ENCODE data around the gene PCCA. TPM values are rescaled to one million over a fixed set of nuclear protein-coding genes. Genes with fewer than 3 reads are reported as not detected.

The PCCA gene
- total RNA-seq, 2 experiments from 2014 or later, result 11.7 to 12.2 TPM

DNA sequence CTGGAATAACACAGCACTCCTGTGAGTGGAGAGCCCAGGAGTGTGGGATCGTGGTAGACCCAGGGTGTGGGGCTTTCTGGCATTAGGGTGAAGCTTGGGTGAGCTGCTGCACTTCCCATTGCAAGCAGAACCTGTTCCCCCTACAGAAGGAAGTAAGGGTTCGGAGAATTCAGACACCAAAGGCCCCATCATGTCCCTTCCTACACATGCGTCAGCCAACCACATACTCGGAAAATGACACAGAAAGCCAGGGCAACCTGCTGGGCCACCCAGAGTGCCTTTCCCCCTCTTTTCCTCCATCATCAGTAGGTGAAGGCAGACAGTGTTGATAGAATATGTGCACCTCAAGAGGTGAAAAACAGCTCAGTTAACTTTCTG lies 456.8 kb downstream of the PCCA start:
- Mint-ChIP-seq H3K36me3 (ENCODE audit: low read depth) (no peaks in the 10 kb centered on the region), H3K4me1 (peaks cover 10% of the 10 kb centered on the region), H3K27me3 (no peaks in the 10 kb centered on the region), H3K9me3 (no peaks in the 10 kb centered on the region), H3K27ac (no peak overlapping the region), H3K4me3 (no peak overlapping the region)
- no peak for DNase-seq
- CTCF ChIA-PET, result interaction anchor here (0.7 kb wide), 1 partner anchor 566 kb away, joined by 4 read pairs; no protein-coding TSS in a partner anchor
- POLR2A ChIA-PET, result no interaction called here

DNA sequence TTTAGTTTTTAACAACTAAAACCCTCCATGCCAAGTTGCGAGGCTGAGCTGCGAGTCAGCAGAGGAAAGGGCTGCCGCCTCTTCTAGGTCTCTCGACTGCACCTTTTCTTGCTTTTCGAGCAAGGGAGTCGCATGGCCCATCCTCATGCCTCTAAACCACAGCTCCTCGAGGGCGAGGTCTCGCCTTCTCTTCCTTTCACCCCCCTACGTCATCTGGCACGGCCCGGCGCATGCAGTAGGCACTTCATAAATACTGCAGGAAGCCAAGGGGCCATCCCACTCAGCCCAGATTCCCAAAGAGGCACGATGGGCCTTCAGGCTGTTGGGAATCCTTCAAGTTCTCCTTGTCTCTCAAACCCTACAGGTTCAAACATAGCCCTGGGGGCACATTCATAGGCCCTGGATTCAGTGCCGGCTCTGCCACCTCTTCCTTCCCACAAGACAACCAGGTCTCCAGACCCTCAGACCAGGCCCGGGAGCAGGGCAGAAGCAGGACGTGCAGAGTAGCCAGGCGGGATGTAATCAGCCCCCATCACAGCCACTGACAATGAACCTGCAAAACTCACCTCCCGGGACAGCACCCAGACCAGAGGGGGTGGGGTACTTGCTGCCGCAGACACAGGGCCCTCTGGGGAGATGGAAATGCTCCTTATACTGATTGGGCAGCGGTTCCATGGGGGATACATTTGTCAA lies 458.0 kb downstream of the PCCA start:
- H3K4me1 Mint-ChIP-seq, result peaks cover 9% of the 10 kb centered on the region
- no peaks in the 10 kb centered on the region for H3K27me3 Mint-ChIP-seq
- H3K4me3 Mint-ChIP-seq, result no peak overlapping the region
- CTCF ChIA-PET, result no interaction called here
- H3K27ac Mint-ChIP-seq, result no peak overlapping the region
- POLR2A ChIA-PET, result no interaction called here
- no peaks in the 10 kb centered on the region for H3K9me3 Mint-ChIP-seq
- no peak for DNase-seq
- no peaks in the 10 kb centered on the region for H3K36me3 Mint-ChIP-seq (ENCODE audit: low read depth)

DNA sequence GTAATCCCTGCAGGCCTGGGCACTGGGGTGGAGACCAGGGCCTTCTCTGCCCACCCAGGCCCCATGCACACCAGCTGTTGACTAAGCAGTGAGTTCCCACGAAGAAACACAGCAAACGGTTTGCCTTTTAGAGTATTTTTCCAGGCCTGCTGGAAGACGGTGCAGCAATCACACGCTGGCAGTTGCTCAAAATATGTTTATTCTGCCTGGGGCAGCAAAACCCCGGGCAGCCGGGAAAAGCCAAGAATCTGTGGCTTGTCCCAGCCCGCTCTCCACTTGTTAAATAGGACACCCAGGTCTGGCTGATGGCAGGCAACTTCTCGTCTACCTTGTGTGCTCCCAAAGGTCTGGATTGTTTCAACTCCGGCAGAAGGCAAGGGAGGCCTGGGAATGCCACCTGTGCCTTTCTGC lies 458.9 kb downstream of the PCCA start:
- no peak for DNase-seq
- CTCF ChIA-PET, result no interaction called here
- Mint-ChIP-seq H3K27me3 (no peaks in the 10 kb centered on the region), H3K4me1 (peaks cover 2% of the 10 kb centered on the region), H3K36me3 (ENCODE audit: low read depth) (no peaks in the 10 kb centered on the region), H3K4me3 (no peak overlapping the region), H3K9me3 (no peaks in the 10 kb centered on the region), H3K27ac (no peak overlapping the region)
- POLR2A ChIA-PET, result no interaction called here

DNA sequence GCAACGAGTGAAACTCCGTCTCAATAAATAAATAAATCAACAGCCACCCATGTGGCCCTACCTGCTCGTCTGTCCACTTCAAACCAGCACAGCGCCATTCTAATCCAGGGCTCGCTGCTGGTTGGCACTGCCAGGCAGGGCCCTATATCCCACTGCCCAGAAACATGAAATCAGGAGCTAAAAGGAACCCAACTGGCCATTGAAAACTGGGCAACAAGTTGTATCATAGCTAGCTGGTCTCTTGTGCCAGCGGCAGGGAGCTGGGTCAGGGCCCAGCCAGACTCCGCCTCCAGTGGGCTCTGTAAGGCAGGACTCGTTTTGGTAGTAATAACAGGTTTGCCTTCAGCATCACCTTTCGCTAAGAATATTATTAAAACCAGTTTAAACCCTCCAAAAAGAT lies 460.4 kb downstream of the PCCA start:
- Mint-ChIP-seq H3K4me1 (no peaks in the 10 kb centered on the region), H3K9me3 (no peaks in the 10 kb centered on the region), H3K27ac (no peak overlapping the region), H3K36me3 (ENCODE audit: low read depth) (no peaks in the 10 kb centered on the region), H3K4me3 (no peak overlapping the region), H3K27me3 (no peaks in the 10 kb centered on the region)
- ChIA-PET POLR2A (no interaction called here), CTCF (interaction anchor here (1.4 kb wide), 1 partner anchor 23 kb away, joined by 3 read pairs; no protein-coding TSS in a partner anchor)
- no peak for DNase-seq

DNA sequence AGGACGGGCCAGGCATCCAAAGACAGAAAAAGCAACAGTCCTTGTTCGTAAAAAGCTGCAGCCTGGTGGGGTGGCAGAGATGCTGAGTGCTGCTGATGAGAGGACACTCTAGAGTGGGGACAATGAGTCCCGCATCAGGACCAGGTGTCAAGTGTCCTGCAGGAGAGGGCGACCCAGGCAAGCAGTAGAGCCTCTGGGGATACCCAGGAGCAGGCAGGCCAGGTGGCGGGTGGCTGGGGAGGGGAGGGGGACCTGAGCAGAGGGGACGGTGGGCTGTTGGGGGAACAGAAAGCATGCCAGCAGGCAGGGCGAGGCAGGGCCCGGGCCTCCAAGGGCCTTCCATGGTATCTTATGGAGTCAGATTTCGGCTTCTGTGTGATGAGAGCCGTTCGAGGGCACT lies 463.9 kb downstream of the PCCA start:
- Mint-ChIP-seq H3K9me3 (no peaks in the 10 kb centered on the region), H3K4me3 (no peak overlapping the region), H3K27ac (no peak overlapping the region), H3K4me1 (no peaks in the 10 kb centered on the region), H3K36me3 (ENCODE audit: low read depth) (no peaks in the 10 kb centered on the region), H3K27me3 (no peaks in the 10 kb centered on the region)
- ChIA-PET CTCF (no interaction called here), POLR2A (no interaction called here)
- DNase-seq, result no peak

DNA sequence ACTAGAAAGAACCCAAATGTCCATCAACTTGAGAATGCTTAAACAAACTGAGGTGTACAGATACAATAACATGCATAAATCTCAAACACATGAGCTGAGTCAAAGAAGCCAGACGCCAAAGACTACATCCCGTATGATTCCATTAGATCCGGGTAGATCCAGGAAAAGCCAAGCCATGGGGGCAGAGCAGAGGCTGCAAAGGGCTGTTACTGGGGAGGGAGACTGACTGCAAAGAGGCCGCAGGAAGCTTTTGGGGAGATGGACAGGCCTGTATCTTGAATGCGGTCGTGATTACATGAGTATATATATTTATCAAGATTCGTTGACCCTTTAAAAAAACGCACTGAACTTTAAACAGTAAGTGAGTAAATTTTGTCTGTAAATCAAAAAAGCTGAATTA lies 471.0 kb downstream of the PCCA start:
- no peaks in the 10 kb centered on the region for H3K9me3 Mint-ChIP-seq
- no peak for DNase-seq
- CTCF ChIA-PET, result interaction anchor here (2.2 kb wide), 1 partner anchor 13 kb away, joined by 9 read pairs; no protein-coding TSS in a partner anchor
- H3K27me3 Mint-ChIP-seq, result no peaks in the 10 kb centered on the region
- H3K36me3 Mint-ChIP-seq (ENCODE audit: low read depth), result no peaks in the 10 kb centered on the region
- H3K27ac Mint-ChIP-seq, result no peak overlapping the region
- POLR2A ChIA-PET, result no interaction called here
- no peaks in the 10 kb centered on the region for H3K4me1 Mint-ChIP-seq
- no peak overlapping the region for H3K4me3 Mint-ChIP-seq

DNA sequence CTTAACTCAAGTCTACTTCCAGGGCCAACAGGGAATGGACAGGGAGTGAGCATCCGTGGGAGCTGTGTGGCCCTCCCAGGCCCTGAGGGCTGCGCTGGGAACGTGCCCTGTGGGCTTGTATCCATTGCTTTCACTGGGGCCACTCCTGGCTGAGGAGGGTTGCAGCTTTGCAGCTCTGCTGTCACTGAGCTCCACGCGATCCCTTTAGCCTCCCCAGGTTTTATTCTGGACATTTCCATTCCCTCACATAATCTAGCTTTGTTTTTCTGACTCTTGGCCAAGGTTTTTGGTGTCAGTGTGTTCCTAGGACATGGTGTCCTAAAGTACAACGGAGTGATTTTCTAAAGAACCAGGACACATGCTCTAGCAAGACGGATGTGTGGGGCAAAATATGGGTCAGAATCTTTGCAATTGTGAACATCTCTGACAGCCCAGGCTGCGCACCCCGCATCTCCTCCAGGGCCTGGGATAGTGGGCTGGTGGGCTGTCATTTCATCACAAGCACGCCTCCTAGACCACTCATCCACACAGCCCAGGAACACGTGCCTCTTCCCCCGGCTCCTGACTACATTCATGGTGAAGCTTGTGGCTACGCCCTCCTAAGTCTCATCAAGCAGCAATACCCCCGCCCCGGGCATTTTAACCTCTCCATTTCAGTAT lies 471.7 kb downstream of the PCCA start:
- no peak overlapping the region for H3K4me3 Mint-ChIP-seq
- ChIA-PET CTCF (interaction anchor here (2.2 kb wide), 1 partner anchor 12 kb away, joined by 9 read pairs; no protein-coding TSS in a partner anchor), POLR2A (no interaction called here)
- H3K27ac Mint-ChIP-seq, result no peak overlapping the region
- H3K4me1 Mint-ChIP-seq, result no peaks in the 10 kb centered on the region
- no peak for DNase-seq
- no peaks in the 10 kb centered on the region for H3K36me3 Mint-ChIP-seq (ENCODE audit: low read depth)
- no peaks in the 10 kb centered on the region for H3K27me3 Mint-ChIP-seq
- H3K9me3 Mint-ChIP-seq, result no peaks in the 10 kb centered on the region

- no peak for DNase-seq
- no peak overlapping the region for H3K27ac Mint-ChIP-seq
- H3K9me3 Mint-ChIP-seq, result no peaks in the 10 kb centered on the region
- no peaks in the 10 kb centered on the region for H3K36me3 Mint-ChIP-seq (ENCODE audit: low read depth)
- ChIA-PET POLR2A (no interaction called here), CTCF (interaction anchor here (2.2 kb wide), 1 partner anchor 12 kb away, joined by 9 read pairs; no protein-coding TSS in a partner anchor)
- no peaks in the 10 kb centered on the region for H3K27me3 Mint-ChIP-seq
- H3K4me3 Mint-ChIP-seq, result no peak overlapping the region
- H3K4me1 Mint-ChIP-seq, result no peaks in the 10 kb centered on the region
Measured at GRCh38 chr13:100561158-100561499, 472.2 kb downstream of the PCCA start.

DNA sequence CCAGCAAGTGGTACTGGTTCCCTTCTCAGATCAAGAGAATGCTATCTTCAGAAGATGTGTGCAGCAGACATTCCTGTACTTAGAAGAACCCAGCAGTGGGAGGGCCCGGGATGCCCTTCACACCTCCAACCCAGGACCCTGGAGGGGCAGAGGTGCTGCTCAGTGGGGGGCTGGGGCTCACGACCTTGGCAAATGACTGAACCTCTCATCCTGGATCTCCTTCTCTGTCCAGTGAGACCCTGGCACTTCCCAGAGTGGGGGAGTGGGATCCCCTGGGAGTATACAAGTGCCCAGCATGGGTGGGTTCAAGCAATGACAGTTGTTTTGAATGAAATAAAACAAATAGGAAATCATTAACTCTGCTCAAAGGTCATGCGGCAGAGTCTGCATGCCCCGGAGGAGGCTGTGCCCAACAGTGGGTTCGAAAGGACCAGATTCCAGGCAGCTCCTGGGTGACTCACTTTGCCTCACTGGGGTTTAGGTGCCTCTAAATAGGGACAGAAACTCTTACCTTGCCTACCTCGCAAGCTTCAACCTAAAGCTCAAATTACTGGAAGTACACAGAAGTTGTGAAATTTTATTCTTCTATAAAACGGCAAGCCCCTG lies 472.8 kb downstream of the PCCA start:
- CTCF ChIA-PET, result interaction anchor here (2.2 to 3.1 kb wide), 2 partner anchors 11 kb away, joined by 9 to 13 read pairs; no protein-coding TSS in a partner anchor
- Mint-ChIP-seq H3K9me3 (no peaks in the 10 kb centered on the region), H3K36me3 (ENCODE audit: low read depth) (no peaks in the 10 kb centered on the region), H3K4me3 (no peak overlapping the region), H3K4me1 (no peaks in the 10 kb centered on the region), H3K27ac (no peak overlapping the region), H3K27me3 (no peaks in the 10 kb centered on the region)
- POLR2A ChIA-PET, result no interaction called here
- DNase-seq, result no peak

DNA sequence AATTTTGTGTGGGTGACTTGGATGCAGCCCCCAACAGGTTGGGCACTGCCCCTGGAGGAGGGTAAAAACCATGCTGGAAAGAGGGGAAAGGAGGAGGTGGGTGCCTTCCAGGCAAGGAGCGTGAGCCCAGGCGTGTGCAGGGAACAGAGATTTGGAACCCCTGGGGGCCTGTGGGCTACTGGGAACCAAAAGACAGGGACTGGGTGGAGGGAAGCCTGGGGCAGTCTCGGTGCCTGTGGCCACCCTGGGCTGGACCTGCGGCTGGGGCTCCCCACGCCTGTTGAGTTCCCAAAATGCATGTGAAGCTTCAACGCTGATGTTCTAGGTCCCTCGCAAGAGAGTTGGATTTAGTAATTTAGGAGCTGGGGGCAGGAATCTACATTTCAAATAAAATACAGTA lies 474.9 kb downstream of the PCCA start:
- no peak overlapping the region for H3K27ac Mint-ChIP-seq
- POLR2A ChIA-PET, result no interaction called here
- no peaks in the 10 kb centered on the region for H3K27me3 Mint-ChIP-seq
- DNase-seq, result no peak
- no peaks in the 10 kb centered on the region for H3K9me3 Mint-ChIP-seq
- H3K36me3 Mint-ChIP-seq (ENCODE audit: low read depth), result no peaks in the 10 kb centered on the region
- no peaks in the 10 kb centered on the region for H3K4me1 Mint-ChIP-seq
- CTCF ChIA-PET, result interaction anchor here (3.1 kb wide), 1 partner anchor 9 kb away, joined by 13 read pairs; no protein-coding TSS in a partner anchor
- H3K4me3 Mint-ChIP-seq, result no peak overlapping the region

GRCh38 chr13:100564444-100565223 lies 475.7 kb downstream of the PCCA start:
- H3K36me3 Mint-ChIP-seq (ENCODE audit: low read depth), result no peaks in the 10 kb centered on the region
- DNase-seq, result no peak
- H3K4me3 Mint-ChIP-seq, result no peak overlapping the region
- H3K27me3 Mint-ChIP-seq, result no peaks in the 10 kb centered on the region
- CTCF ChIA-PET, result interaction anchor here (3.1 kb wide), 1 partner anchor 8 kb away, joined by 13 read pairs; no protein-coding TSS in a partner anchor
- no peak overlapping the region for H3K27ac Mint-ChIP-seq
- H3K9me3 Mint-ChIP-seq, result no peaks in the 10 kb centered on the region
- H3K4me1 Mint-ChIP-seq, result no peaks in the 10 kb centered on the region
- POLR2A ChIA-PET, result no interaction called here

- ChIA-PET CTCF (interaction anchor here (0.5 to 0.6 kb wide), 2 partner anchors 12 to 551 kb away, joined by 3 read pairs; no protein-coding TSS in a partner anchor), POLR2A (no interaction called here)
- H3K4me1 Mint-ChIP-seq, result no peaks in the 10 kb centered on the region
- H3K4me3 Mint-ChIP-seq, result no peak overlapping the region
- DNase-seq, result no peak
- no peaks in the 10 kb centered on the region for H3K36me3 Mint-ChIP-seq (ENCODE audit: low read depth)
- H3K27ac Mint-ChIP-seq, result no peak overlapping the region
- no peaks in the 10 kb centered on the region for H3K27me3 Mint-ChIP-seq
- no peaks in the 10 kb centered on the region for H3K9me3 Mint-ChIP-seq
Measured at GRCh38 chr13:100565286-100565685, 476.4 kb downstream of the PCCA start.

DNA sequence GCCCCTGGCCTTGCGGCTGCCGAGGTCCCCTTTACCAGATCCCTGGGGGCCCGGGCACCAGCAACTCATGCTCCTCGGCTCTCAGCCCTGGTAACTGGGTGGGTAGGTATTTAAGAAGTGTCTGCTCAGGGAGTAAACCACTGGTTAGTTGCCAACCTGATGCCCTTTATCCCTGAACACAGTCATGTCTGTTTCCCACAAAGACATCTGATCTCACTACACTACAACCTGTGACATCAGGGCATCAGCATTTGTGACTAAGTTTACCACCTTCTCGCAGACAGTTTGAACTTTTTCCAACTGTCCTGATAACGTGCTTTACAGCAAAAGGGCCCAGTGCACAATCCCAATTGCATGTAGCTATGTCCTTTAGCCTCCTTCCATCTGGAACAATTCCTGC lies 477.6 kb downstream of the PCCA start:
- no peaks in the 10 kb centered on the region for H3K9me3 Mint-ChIP-seq
- no peak overlapping the region for H3K4me3 Mint-ChIP-seq
- ChIA-PET POLR2A (no interaction called here), CTCF (no interaction called here)
- DNase-seq, result no peak
- H3K27ac Mint-ChIP-seq, result no peak overlapping the region
- no peaks in the 10 kb centered on the region for H3K4me1 Mint-ChIP-seq
- no peaks in the 10 kb centered on the region for H3K36me3 Mint-ChIP-seq (ENCODE audit: low read depth)
- peaks cover 2% of the 10 kb centered on the region for H3K27me3 Mint-ChIP-seq
